GM23338 (cell line): Measurements from ENCODE around the gene CXXC5. TPM values are rescaled to one million over a fixed set of nuclear protein-coding genes. Genes with fewer than 3 reads are reported as not detected.

Source experiments
- ATAC-seq: fragments of 200-7000 bp; cut with Tn5 transposase; 3 replicates; pipeline ENCODE4 v1.9.1; 2020
- DNase-seq: peaks from one replicate; pipeline ENCODE4 v3.0.0-alpha.2; 2015; ENCODE audit warnings: low spot score
- H2AFZ ChIP-seq: fragments of 200-600 bp; sonication (generic); 2 replicates; pipeline ENCODE4 v1.8.0; 2016; ENCODE audit warnings: antibody characterized with exemption, mild to moderate bottlenecking, moderate library complexity
- H3F3A ChIP-seq: fragments of 200-600 bp; sonication (generic); replicated peaks from 2 replicates; pipeline ENCODE4 v1.8.0; 2017; ENCODE audit warnings: antibody characterized with exemption, mixed run types, low read depth
- H3K27ac ChIP-seq: fragments of 200-600 bp; sonication (generic); 2 replicates; pipeline ENCODE4 v1.6.1; 2016; ENCODE audit warnings: low read depth
- H3K27me3 ChIP-seq: fragments of 200-600 bp; sonication (generic); 2 replicates; pipeline ENCODE4 v1.8.0; 2016; ENCODE audit warnings: mild to moderate bottlenecking, mixed run types, moderate library complexity; ENCODE audit not compliant: insufficient read depth
- H3K36me3 ChIP-seq: fragments of 200-600 bp; sonication (generic); 2 replicates; pipeline ENCODE4 v1.8.0; 2016; ENCODE audit warnings: mild to moderate bottlenecking; ENCODE audit not compliant: insufficient read depth
- H3K4me1 ChIP-seq: fragments of 200-600 bp; sonication (generic); 2 replicates; pipeline ENCODE4 v1.8.0; 2016; ENCODE audit warnings: mild to moderate bottlenecking, moderate library complexity; ENCODE audit not compliant: insufficient read depth
- H3K4me2 ChIP-seq: fragments of 200-600 bp; sonication (generic); 2 replicates; pipeline ENCODE4 v1.7.1; 2017; ENCODE audit warnings: mixed run types
- H3K4me3 ChIP-seq: fragments of 200-600 bp; sonication (generic); 2 replicates; pipeline ENCODE4 v1.6.1; 2016; ENCODE audit warnings: mixed run types
- H3K79me2 ChIP-seq: fragments of 200-600 bp; sonication (generic); replicated peaks from 2 replicates; pipeline ENCODE4 v1.8.0; 2017; ENCODE audit warnings: mild to moderate bottlenecking; ENCODE audit not compliant: insufficient read depth
- H3K9me2 ChIP-seq: fragments of 200-600 bp; sonication (generic); 2 replicates; pipeline ENCODE4 v1.8.0; 2017; ENCODE audit not compliant: insufficient read depth
- H4K20me1 ChIP-seq: fragments of 200-600 bp; sonication (generic); replicated peaks from 2 replicates; pipeline ENCODE4 v1.8.0; 2017; ENCODE audit warnings: mild to moderate bottlenecking; ENCODE audit not compliant: insufficient read depth
- H3K27ac Mint-ChIP-seq: 2 replicates; pipeline ENCODE4 v1.8.0; 2020; ENCODE audit warnings: inconsistent platforms, mild to moderate bottlenecking, moderate library complexity, mixed read lengths
- H3K27me3 Mint-ChIP-seq: 3 replicates; pipeline ENCODE4 v1.8.0; 2022; ENCODE audit warnings: low read depth, mild to moderate bottlenecking, moderate library complexity, mixed read lengths, inconsistent platforms; ENCODE audit not compliant: insufficient read depth, poor library complexity
- H3K36me3 Mint-ChIP-seq: 3 replicates; pipeline ENCODE4 v1.8.0; 2021; ENCODE audit warnings: low read depth, mild to moderate bottlenecking, inconsistent platforms, moderate library complexity, mixed read lengths
- H3K4me1 Mint-ChIP-seq: 3 replicates; pipeline ENCODE4 v1.8.0; 2020; ENCODE audit warnings: mild to moderate bottlenecking, inconsistent platforms, mixed read lengths
- H3K4me3 Mint-ChIP-seq: 3 replicates; pipeline ENCODE4 v1.8.0; 2021; ENCODE audit warnings: moderate library complexity, mild to moderate bottlenecking, inconsistent platforms, mixed read lengths
- H3K9me3 Mint-ChIP-seq: 3 replicates; pipeline ENCODE4 v1.8.0; 2020; ENCODE audit warnings: moderate library complexity, mild to moderate bottlenecking, inconsistent platforms, mixed read lengths
- CREB1 ChIP-seq: fragments of 250-450 bp; sonication (Bioruptor Pico); IDR thresholded peaks from 2 replicates; pipeline ENCODE4 v1.5.0; 2020; ENCODE audit warnings: low read depth, mild to moderate bottlenecking, moderate library complexity
- CTCF ChIP-seq, 2 experiments: fragments of 200-600 bp in 1 of 2; sonication (generic) in 1 of 2; conservative IDR thresholded peaks; 2 replicates each; pipeline versions ENCODE4 v1.5.1 to v1.6.1; 2016 to 2017; ENCODE audit warnings: antibody characterized with exemption in 2 of 2, low read depth in 2 of 2, mild to moderate bottlenecking in 2 of 2, moderate library complexity in 1 of 2
- ETS1 ChIP-seq: IDR thresholded peaks from 2 replicates; pipeline ENCODE4 v1.6.1; 2016; ENCODE audit warnings: antibody characterized with exemption
- NANOG ChIP-seq: IDR thresholded peaks from 2 replicates; pipeline ENCODE4 v1.6.1; 2016; ENCODE audit warnings: antibody characterized with exemption, borderline replicate concordance
- POLR2AphosphoS5 ChIP-seq: IDR thresholded peaks from 2 replicates; pipeline ENCODE4 v1.6.1; 2016; ENCODE audit warnings: antibody characterized with exemption, low read depth
- ZNF114 ChIP-seq: fragments of 250-450 bp; sonication (Bioruptor Pico); IDR thresholded peaks from 2 replicates; pipeline ENCODE4 v1.5.0; 2020; ENCODE audit warnings: mild to moderate bottlenecking, moderate library complexity
- ZNF331 ChIP-seq: fragments of 250-450 bp; sonication (Bioruptor Pico); IDR thresholded peaks from 2 replicates; pipeline ENCODE4 v1.5.0; 2020; ENCODE audit warnings: low read depth, mild to moderate bottlenecking, moderate library complexity
- polyA plus RNA-seq: library from polyadenylated mRNA; unstranded; fragments of >200 nt; fragmentation: Nextera tagmentation; extraction: Ambion mirVana; gene quantifications from 2 replicates; pipeline ENCODE4 v1.2.1, GENCODE V29; 2016
- total RNA-seq: library from RNA; depleted of rRNA; stranded (reverse); fragments of >200 nt; shearing (Covaris generic); gene quantifications from 2 replicates; pipeline ENCODE4 v1.2.3, GENCODE V29; 2014

Gene CXXC5
- total and polyA plus RNA-seq, 2 experiments from 2014 or later = 63.3 to 111 TPM

GRCh38 chr5:139605887-139606286, 42.3 kb upstream of the CXXC5 start (continued):
- TF ChIP-seq CTCF (conservative IDR thresholded peaks at IDR 0.05; ENCODE audit: low read depth in 2 of 2) (no peak), ZNF331 (CRISPR knock-in tag) (no peak)

GRCh38 chr5:139611703-139612584, 36.2 kb upstream of the CXXC5 start:
- Histone ChIP-seq H3K4me1 (no peaks in the 10 kb centered on the region), H3F3A (peaks cover 7% of the 10 kb centered on the region; the same call in 1 of the 2 replicates), H3K79me2 (peaks cover 65% of the 10 kb centered on the region), H4K20me1 (peaks cover 20% of the 10 kb centered on the region), H3K36me3 (peaks cover 10% of the 10 kb centered on the region; the same call in 1 of the 2 replicates), H3K27me3 (no peaks in the 10 kb centered on the region), H2AFZ (no peak overlapping the region), H3K27ac (no peak overlapping the region), H3K4me2 (no peak overlapping the region), H3K9me2 (no peaks in the 10 kb centered on the region), H3K4me3 (no peak overlapping the region)
- DNase-seq (no peak), ATAC-seq (no peak)
- TF ChIP-seq POLR2AphosphoS5 (no peak), CTCF (conservative IDR thresholded peaks at IDR 0.05; ENCODE audit: low read depth in 2 of 2) (no peak), CREB1 (CRISPR knock-in tag) (no peak), ZNF114 (CRISPR knock-in tag) (no peak), NANOG (no peak), ETS1 (no peak)
- peaks cover 22% of the 10 kb centered on the region for H3K36me3 Mint-ChIP-seq
- H3K9me3 Mint-ChIP-seq = no peaks in the 10 kb centered on the region
- no peak overlapping the region for H3K4me3 Mint-ChIP-seq
- peaks cover 4% of the 10 kb centered on the region for H3K4me1 Mint-ChIP-seq
- no peak overlapping the region for H3K27ac Mint-ChIP-seq
- H3K27me3 Mint-ChIP-seq = no peaks in the 10 kb centered on the region
